HG03439 (cell line): ENCODE data around the gene FHL1.
"Not testable (repeated sequence)": the region's sequence is repeated elsewhere in the genome, so short reads cannot be mapped to it uniquely, and the experiment has no call there.

ENCODE experiments used
- ATAC-seq: cut with Tn5 transposase; IDR thresholded peaks from one replicate; pipeline ENCODE4 v1.9.1; 2021; ENCODE audit warnings: mild to moderate bottlenecking, moderate library complexity; ENCODE audit not compliant: unreplicated experiment

Gene FHL1

GRCh38 chrX:136146614-136147314, 569 bp upstream of the FHL1 start:
- no peak for ATAC-seq

- no peak for ATAC-seq
Observed at GRCh38 chrX:136147976-136148375, 643 bp downstream of the FHL1 start.

- ATAC-seq: no peak
Observed at GRCh38 chrX:136148391-136148790, 1.1 kb downstream of the FHL1 start.

GRCh38 chrX:136154998-136155397, 7.7 kb downstream of the FHL1 start:
- ATAC-seq: no peak

GRCh38 chrX:136156560-136157117, 9.3 kb downstream of the FHL1 start:
- ATAC-seq: no peak

GRCh38 chrX:136157187-136157586, 9.9 kb downstream of the FHL1 start:
- no peak for ATAC-seq

- ATAC-seq: no peak
Observed at GRCh38 chrX:136158685-136159084, 11.4 kb downstream of the FHL1 start.

- ATAC-seq: no peak
Observed at GRCh38 chrX:136159611-136160025, 12.3 kb downstream of the FHL1 start.

- no peak for ATAC-seq
Observed at GRCh38 chrX:136162827-136163570, 15.7 kb downstream of the FHL1 start.

- no peak for ATAC-seq
Observed at GRCh38 chrX:136163689-136164088, 16.4 kb downstream of the FHL1 start.

- no peak for ATAC-seq
Observed at GRCh38 chrX:136165406-136165805, 18.1 kb downstream of the FHL1 start.

- no peak for ATAC-seq
Observed at GRCh38 chrX:136166221-136166855, 19.0 kb downstream of the FHL1 start.

- not testable (repeated sequence) for ATAC-seq
Observed at GRCh38 chrX:136167989-136168388, 20.7 kb downstream of the FHL1 start.

GRCh38 chrX:136168929-136169735, 21.8 kb downstream of the FHL1 start:
- no peak for ATAC-seq

GRCh38 chrX:136170139-136170800, 22.9 kb downstream of the FHL1 start:
- ATAC-seq: no peak

- no peak for ATAC-seq
Observed at GRCh38 chrX:136171420-136171819, 24.1 kb downstream of the FHL1 start.

- no peak for ATAC-seq
Observed at GRCh38 chrX:136176399-136176825, 29.1 kb downstream of the FHL1 start.

- ATAC-seq: no peak
Observed at GRCh38 chrX:136179133-136179532, 31.8 kb downstream of the FHL1 start.

- no peak for ATAC-seq
Observed at GRCh38 chrX:136182414-136182813, 35.1 kb downstream of the FHL1 start.

GRCh38 chrX:136183172-136183571, 35.8 kb downstream of the FHL1 start:
- no peak for ATAC-seq
